GM12878 (cell line): ENCODE data around the gene RNF150. TPM values are rescaled to one million over a fixed set of nuclear protein-coding genes. Genes with fewer than 3 reads are reported as not detected.

Source experiments
- HDAC2 ChIP-seq: fragments of 200-600 bp; sonication (generic); IDR thresholded peaks from 2 replicates; pipeline ENCODE4 v1.6.1; 2017
- MTA2 ChIP-seq: fragments of 450-650 bp; IDR thresholded peaks from 2 replicates; pipeline ENCODE4 v1.6.1; 2016; ENCODE audit warnings: low read depth, mild to moderate bottlenecking, moderate library complexity
- MYC ChIP-seq: IDR thresholded peaks from 2 replicates; pipeline ENCODE4 v1.6.1; 2011; ENCODE audit warnings: mild to moderate bottlenecking, low read length, moderate library complexity, inconsistent platforms; ENCODE audit not compliant: insufficient read depth, insufficient replicate concordance, insufficient read length, severe bottlenecking
- SP1 ChIP-seq: IDR thresholded peaks from one replicate; pipeline ENCODE4 v1.6.1; 2011; ENCODE audit warnings: low read depth, low read length
- ZNF207 ChIP-seq: fragments of 450-650 bp; IDR thresholded peaks from 2 replicates; pipeline ENCODE4 v1.6.1; 2014; ENCODE audit warnings: antibody characterized with exemption, mild to moderate bottlenecking, borderline replicate concordance
- polyA plus RNA-seq, 11 experiments: library from polyadenylated mRNA; depleted of rRNA in 4 of 11; unstranded in 6 of 11; stranded (reverse) in 5 of 11; fragments of >200 nt; fragmentation: Nextera tagmentation in 4 of 11; fragmentation: Illumina TruSeq in 1 of 11; extraction: Ambion mirVana in 4 of 11; extraction: Trizol in 1 of 11; gene quantifications; 1 replicate in 1 of 11; 2 replicates in 10 of 11; pipeline versions ENCODE4 v1.2.1 to v1.2.3, GENCODE V29; 2011 to 2016; ENCODE audit warnings: inconsistent platforms in 2 of 11, missing spikeins in 2 of 11, low read depth in 1 of 11
- total RNA-seq, 4 experiments: library from RNA; depleted of rRNA in 3 of 4; stranded (reverse); fragments of >200 nt in 3 of 4; fragmentation: Illumina TruSeq in 1 of 4; extraction: Trizol in 1 of 4; gene quantifications; 2 replicates each; pipeline versions ENCODE4 v1.2.1 to v1.2.3, GENCODE V29; 2013 to 2021
- TF ChIP-seq, protein P1 (sequence below): IDR thresholded peaks from 2 replicates; pipeline ENCODE4 v1.6.1; 2012; ENCODE audit warnings: mild to moderate bottlenecking, low read depth, low read length
- TF ChIP-seq, protein P2 (sequence below): fragments of 450-650 bp; IDR thresholded peaks from 2 replicates; pipeline ENCODE4 v1.6.1; 2016; ENCODE audit warnings: mild to moderate bottlenecking

RNF150 gene
- total and polyA plus RNA-seq, 10 of the 15 experiments (the other 5 are each of a cell fraction or from before 2014, with no cell fraction given), result 0.01 to 2.3 (median 0.04) TPM; not detected in 6

DNA sequence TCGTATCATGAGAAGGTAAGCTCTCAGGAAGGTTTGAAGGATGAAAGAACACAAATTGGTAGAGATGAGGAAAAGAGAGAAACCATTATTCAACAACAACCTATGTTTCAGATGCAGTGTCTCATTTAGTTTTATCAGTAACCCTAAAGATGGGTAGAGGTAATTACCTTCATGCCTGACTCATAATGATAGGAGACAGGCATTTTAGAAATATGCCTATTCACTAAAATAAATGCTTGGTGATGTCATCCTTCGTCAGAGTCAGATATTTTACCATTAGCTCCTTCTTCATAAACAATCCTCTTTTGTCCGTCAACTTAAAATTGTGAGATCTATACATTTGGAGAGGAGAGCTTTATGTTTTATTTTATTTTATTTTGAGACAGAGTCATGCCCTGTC, 21.5 kb upstream of the RNF150 start (continued):
- TF ChIP-seq, protein P1, sequence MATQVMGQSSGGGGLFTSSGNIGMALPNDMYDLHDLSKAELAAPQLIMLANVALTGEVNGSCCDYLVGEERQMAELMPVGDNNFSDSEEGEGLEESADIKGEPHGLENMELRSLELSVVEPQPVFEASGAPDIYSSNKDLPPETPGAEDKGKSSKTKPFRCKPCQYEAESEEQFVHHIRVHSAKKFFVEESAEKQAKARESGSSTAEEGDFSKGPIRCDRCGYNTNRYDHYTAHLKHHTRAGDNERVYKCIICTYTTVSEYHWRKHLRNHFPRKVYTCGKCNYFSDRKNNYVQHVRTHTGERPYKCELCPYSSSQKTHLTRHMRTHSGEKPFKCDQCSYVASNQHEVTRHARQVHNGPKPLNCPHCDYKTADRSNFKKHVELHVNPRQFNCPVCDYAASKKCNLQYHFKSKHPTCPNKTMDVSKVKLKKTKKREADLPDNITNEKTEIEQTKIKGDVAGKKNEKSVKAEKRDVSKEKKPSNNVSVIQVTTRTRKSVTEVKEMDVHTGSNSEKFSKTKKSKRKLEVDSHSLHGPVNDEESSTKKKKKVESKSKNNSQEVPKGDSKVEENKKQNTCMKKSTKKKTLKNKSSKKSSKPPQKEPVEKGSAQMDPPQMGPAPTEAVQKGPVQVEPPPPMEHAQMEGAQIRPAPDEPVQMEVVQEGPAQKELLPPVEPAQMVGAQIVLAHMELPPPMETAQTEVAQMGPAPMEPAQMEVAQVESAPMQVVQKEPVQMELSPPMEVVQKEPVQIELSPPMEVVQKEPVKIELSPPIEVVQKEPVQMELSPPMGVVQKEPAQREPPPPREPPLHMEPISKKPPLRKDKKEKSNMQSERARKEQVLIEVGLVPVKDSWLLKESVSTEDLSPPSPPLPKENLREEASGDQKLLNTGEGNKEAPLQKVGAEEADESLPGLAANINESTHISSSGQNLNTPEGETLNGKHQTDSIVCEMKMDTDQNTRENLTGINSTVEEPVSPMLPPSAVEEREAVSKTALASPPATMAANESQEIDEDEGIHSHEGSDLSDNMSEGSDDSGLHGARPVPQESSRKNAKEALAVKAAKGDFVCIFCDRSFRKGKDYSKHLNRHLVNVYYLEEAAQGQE, result no peak
- no peak for TF ChIP-seq MYC
- TF ChIP-seq MTA2, result no peak
- TF ChIP-seq ZNF207, result no peak
- TF ChIP-seq, protein P2, sequence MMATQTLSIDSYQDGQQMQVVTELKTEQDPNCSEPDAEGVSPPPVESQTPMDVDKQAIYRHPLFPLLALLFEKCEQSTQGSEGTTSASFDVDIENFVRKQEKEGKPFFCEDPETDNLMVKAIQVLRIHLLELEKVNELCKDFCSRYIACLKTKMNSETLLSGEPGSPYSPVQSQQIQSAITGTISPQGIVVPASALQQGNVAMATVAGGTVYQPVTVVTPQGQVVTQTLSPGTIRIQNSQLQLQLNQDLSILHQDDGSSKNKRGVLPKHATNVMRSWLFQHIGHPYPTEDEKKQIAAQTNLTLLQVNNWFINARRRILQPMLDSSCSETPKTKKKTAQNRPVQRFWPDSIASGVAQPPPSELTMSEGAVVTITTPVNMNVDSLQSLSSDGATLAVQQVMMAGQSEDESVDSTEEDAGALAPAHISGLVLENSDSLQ, result no peak
- no peak for TF ChIP-seq HDAC2
- TF ChIP-seq SP1, result no peak
